Natural killer cell (primary cell): ENCODE results near the gene PTPRN2. TPM values are rescaled to one million over a fixed set of nuclear protein-coding genes. Genes with fewer than 3 reads are reported as not detected.

Experiments
- ATAC-seq, 3 donors: fragments of 150-1000 bp in 2 of 3; fragments of 200-7000 bp in 1 of 3; cut with Tn5 transposase; 1 replicate in 1 of 3; 2 replicates in 2 of 3; pipeline ENCODE4 v1.10.0; 2021; ENCODE audit warnings: mild to moderate bottlenecking in 2 of 3, moderate library complexity in 2 of 3
- DNase-seq, 2 donors: peaks; one replicate each; pipeline versions ENCODE4 v3.0.0 to v3.0.0-alpha.2; 2013 to 2021; ENCODE audit warnings: mixed read lengths in 1 of 2
- H3K27ac ChIP-seq: one replicate; pipeline ENCODE4 v1.5.1; 2013; ENCODE audit warnings: mild to moderate bottlenecking, low read length
- H3K27me3 ChIP-seq: one replicate; pipeline ENCODE4 v1.6.1; 2013; ENCODE audit warnings: low read length; ENCODE audit not compliant: control insufficient read depth, insufficient read depth
- H3K36me3 ChIP-seq: one replicate; pipeline ENCODE4 v1.6.1; 2013; ENCODE audit warnings: low read length; ENCODE audit not compliant: control insufficient read depth, insufficient read depth
- H3K4me1 ChIP-seq: one replicate; pipeline ENCODE4 v1.6.1; 2013; ENCODE audit warnings: low read length; ENCODE audit not compliant: control insufficient read depth, insufficient read depth
- H3K4me3 ChIP-seq: one replicate; pipeline ENCODE4 v1.5.1; 2013; ENCODE audit warnings: low read length
- H3K9me3 ChIP-seq: one replicate; pipeline ENCODE4 v1.6.1; 2013; ENCODE audit warnings: low read length; ENCODE audit not compliant: control insufficient read depth, insufficient read depth
- H3K27ac Mint-ChIP-seq, 2 donors: one replicate each; pipeline ENCODE4 v1.8.0; 2022; ENCODE audit warnings: mild to moderate bottlenecking in 2 of 2, mixed read lengths in 2 of 2, moderate library complexity in 1 of 2
- H3K27me3 Mint-ChIP-seq, 2 donors: one replicate each; pipeline ENCODE4 v1.8.0; 2022; ENCODE audit warnings: low read depth in 2 of 2, mixed read lengths in 2 of 2
- H3K36me3 Mint-ChIP-seq: one replicate; pipeline ENCODE4 v1.8.0; 2022; ENCODE audit warnings: mixed read lengths
- H3K4me1 Mint-ChIP-seq, 2 donors: one replicate each; pipeline ENCODE4 v1.8.0; 2022; ENCODE audit warnings: mixed read lengths in 2 of 2
- H3K4me3 Mint-ChIP-seq: one replicate; pipeline ENCODE4 v1.8.0; 2022; ENCODE audit warnings: mild to moderate bottlenecking, moderate library complexity, mixed read lengths
- H3K9me3 Mint-ChIP-seq, 2 donors: one replicate each; pipeline ENCODE4 v1.8.0; 2022; ENCODE audit warnings: mixed read lengths in 2 of 2
- WGBS: methylation state at CpG from one replicate; pipeline ENCODE4 v1.1.7; 2013; ENCODE audit warnings: missing lambda C conversion rate; ENCODE audit not compliant: insufficient coverage; 5-methylcytosine and 5-hydroxymethylcytosine counted together
- intact Hi-C: fragments of 100-400 bp; cut with micrococcal nuclease; formaldehyde crosslinking; loops from one replicate; pipeline ENCODE4 v1.14.2; 2022
- total RNA-seq, 4 donors: library from RNA; stranded (reverse); fragments of 120-200 nt in 1 of 4; gene quantifications; one replicate each; pipeline versions ENCODE4 v1.2.3 to v1.2.4, GENCODE V29; 2013 to 2022
- TF ChIP-seq, protein P1 (sequence below): fragments of 200-600 bp; IDR thresholded peaks from one replicate; pipeline ENCODE4 v1.8.0; 2022; ENCODE audit warnings: antibody characterized with exemption

Gene PTPRN2
- total RNA-seq, 3 donors from 2014 or later (not counting 1 experiment from before 2014, with no cell fraction given): 1.3 to 2.5 (median 1.9) TPM

GRCh38 chr7:158114056-158114850 lies 473.4 kb downstream of the PTPRN2 start:
- Histone ChIP-seq H3K27me3 (no peaks in the 10 kb centered on the region), H3K9me3 (peaks cover 17% of the 10 kb centered on the region), H3K4me3 (no peak overlapping the region), H3K4me1 (no peaks in the 10 kb centered on the region), H3K36me3 (no peaks in the 10 kb centered on the region), H3K27ac (no peak overlapping the region)
- WGBS: 92% methylated on average over 15 of the region's 18 CpGs
- H3K9me3 Mint-ChIP-seq: peaks cover 20 to 23% of the 10 kb centered on the region in 2 donors
- H3K27ac Mint-ChIP-seq: no peak overlapping the region
- TF ChIP-seq, protein P1, sequence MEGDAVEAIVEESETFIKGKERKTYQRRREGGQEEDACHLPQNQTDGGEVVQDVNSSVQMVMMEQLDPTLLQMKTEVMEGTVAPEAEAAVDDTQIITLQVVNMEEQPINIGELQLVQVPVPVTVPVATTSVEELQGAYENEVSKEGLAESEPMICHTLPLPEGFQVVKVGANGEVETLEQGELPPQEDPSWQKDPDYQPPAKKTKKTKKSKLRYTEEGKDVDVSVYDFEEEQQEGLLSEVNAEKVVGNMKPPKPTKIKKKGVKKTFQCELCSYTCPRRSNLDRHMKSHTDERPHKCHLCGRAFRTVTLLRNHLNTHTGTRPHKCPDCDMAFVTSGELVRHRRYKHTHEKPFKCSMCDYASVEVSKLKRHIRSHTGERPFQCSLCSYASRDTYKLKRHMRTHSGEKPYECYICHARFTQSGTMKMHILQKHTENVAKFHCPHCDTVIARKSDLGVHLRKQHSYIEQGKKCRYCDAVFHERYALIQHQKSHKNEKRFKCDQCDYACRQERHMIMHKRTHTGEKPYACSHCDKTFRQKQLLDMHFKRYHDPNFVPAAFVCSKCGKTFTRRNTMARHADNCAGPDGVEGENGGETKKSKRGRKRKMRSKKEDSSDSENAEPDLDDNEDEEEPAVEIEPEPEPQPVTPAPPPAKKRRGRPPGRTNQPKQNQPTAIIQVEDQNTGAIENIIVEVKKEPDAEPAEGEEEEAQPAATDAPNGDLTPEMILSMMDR: no peak
- peaks cover 19% of the 10 kb centered on the region for H3K36me3 Mint-ChIP-seq
- no peak for ATAC-seq
- no peaks in the 10 kb centered on the region for H3K4me1 Mint-ChIP-seq
- H3K27me3 Mint-ChIP-seq: no peaks in the 10 kb centered on the region
- DNase-seq: no peak
- intact Hi-C loops: no loop called here
- no peak overlapping the region for H3K4me3 Mint-ChIP-seq

- no peak for DNase-seq
- Histone ChIP-seq H3K9me3 (peaks cover 14% of the 10 kb centered on the region), H3K36me3 (no peaks in the 10 kb centered on the region), H3K27me3 (no peaks in the 10 kb centered on the region), H3K4me1 (no peaks in the 10 kb centered on the region), H3K27ac (no peak overlapping the region), H3K4me3 (no peak overlapping the region)
- no peaks in the 10 kb centered on the region for H3K4me1 Mint-ChIP-seq
- H3K36me3 Mint-ChIP-seq: peaks cover 19% of the 10 kb centered on the region
- intact Hi-C loops: no loop called here
- 93% methylated on average over 15 of the region's 15 CpGs for WGBS
- no peaks in the 10 kb centered on the region for H3K27me3 Mint-ChIP-seq
- TF ChIP-seq, protein P1: no peak
- no peak for ATAC-seq
- no peak overlapping the region for H3K4me3 Mint-ChIP-seq
- H3K27ac Mint-ChIP-seq: no peak overlapping the region
- peaks cover 20 to 21% of the 10 kb centered on the region in 2 donors for H3K9me3 Mint-ChIP-seq
Measured at GRCh38 chr7:158113321-158114025, 474.1 kb downstream of the PTPRN2 start.

DNA sequence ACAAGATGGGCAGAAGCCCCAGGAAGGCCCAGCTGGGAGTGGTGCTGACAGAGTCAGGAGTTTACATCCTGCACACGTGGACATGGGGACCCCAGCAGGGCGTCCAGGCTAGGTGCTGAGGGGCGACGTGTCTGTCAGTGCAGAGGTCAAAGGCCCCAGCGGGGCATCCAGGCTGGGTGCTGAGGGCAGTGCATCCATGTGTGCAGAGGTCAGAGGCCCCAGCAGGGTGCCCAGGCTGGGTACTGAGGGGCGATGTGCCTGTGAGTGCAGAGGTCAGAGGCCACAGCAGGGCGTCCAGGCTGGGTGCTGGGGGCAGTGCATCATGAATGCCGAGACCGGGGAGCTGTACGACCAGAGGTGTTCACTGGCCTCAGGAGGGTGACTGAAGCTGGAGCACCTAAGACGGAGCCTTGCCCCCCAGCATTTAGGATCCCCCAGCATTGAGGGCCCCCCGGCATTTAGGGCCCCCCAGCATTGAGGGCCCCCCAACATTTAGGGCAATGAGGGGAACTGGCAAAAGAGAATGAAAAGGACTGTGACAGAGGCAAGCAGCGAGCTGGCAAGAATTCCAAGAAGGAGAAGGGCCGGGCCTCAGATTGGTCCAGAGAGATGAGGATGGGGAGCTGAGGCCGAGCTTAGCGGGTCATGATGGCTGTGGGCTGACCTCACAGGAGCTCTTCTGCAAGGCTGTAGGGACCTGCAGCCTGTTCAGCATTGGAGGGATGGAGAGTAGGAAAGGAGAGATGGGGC lies 474.9 kb downstream of the PTPRN2 start:
- DNase-seq: no peak
- intact Hi-C loops: no loop called here
- H3K27ac Mint-ChIP-seq: no peak overlapping the region
- TF ChIP-seq, protein P1: no peak
- H3K4me3 Mint-ChIP-seq: no peak overlapping the region
- H3K4me1 Mint-ChIP-seq: no peaks in the 10 kb centered on the region
- H3K27me3 ChIP-seq: no peaks in the 10 kb centered on the region
- no peaks in the 10 kb centered on the region for H3K4me1 ChIP-seq
- H3K9me3 Mint-ChIP-seq: peaks cover 20 to 24% of the 10 kb centered on the region in 2 donors
- H3K36me3 ChIP-seq: no peaks in the 10 kb centered on the region
- H3K4me3 ChIP-seq: no peak overlapping the region
- ATAC-seq: no peak
- peaks cover 14% of the 10 kb centered on the region for H3K9me3 ChIP-seq
- H3K27ac ChIP-seq: no peak overlapping the region
- WGBS: 89% methylated on average over 16 of the region's 16 CpGs
- no peaks in the 10 kb centered on the region for H3K27me3 Mint-ChIP-seq
- H3K36me3 Mint-ChIP-seq: peaks cover 19% of the 10 kb centered on the region
